Large intestine (tissue), 3 donors: ENCODE measurements around the gene NCAM1. TPM values are rescaled to one million over a fixed set of nuclear protein-coding genes. Genes with fewer than 3 reads are reported as not detected.

Experiments used
- DNase-seq, 2 donors: peaks; one replicate each; pipeline versions ENCODE4 v3.0.0 to v3.0.0-alpha.2; 2013
- H3K27ac ChIP-seq: one replicate; pipeline ENCODE4 v1.5.1; 2013; ENCODE audit warnings: low read length
- H3K27me3 ChIP-seq: 2 replicates; pipeline ENCODE4 v1.6.1; 2013; ENCODE audit warnings: low read length; ENCODE audit not compliant: control insufficient read depth, insufficient read depth
- H3K36me3 ChIP-seq: 2 replicates; pipeline ENCODE4 v1.6.1; 2013; ENCODE audit warnings: low read length; ENCODE audit not compliant: control insufficient read depth, insufficient read depth
- H3K4me1 ChIP-seq: one replicate; pipeline ENCODE4 v1.6.1; 2013; ENCODE audit warnings: low read length; ENCODE audit not compliant: control insufficient read depth, insufficient read depth
- H3K4me3 ChIP-seq: one replicate; pipeline ENCODE4 v1.5.1; 2013; ENCODE audit warnings: low read length
- H3K9me3 ChIP-seq: one replicate; pipeline ENCODE4 v1.6.1; 2013; ENCODE audit warnings: mild to moderate bottlenecking, low read depth, low read length, moderate library complexity; ENCODE audit not compliant: control insufficient read depth
- WGBS: methylation state at CpG from one replicate; pipeline ENCODE4 v1.1.5; 2013; ENCODE audit warnings: low lambda C conversion rate; ENCODE audit not compliant: insufficient coverage; 5-methylcytosine and 5-hydroxymethylcytosine counted together
- polyA plus RNA-seq: library from polyadenylated mRNA; unstranded; fragments of 120-200 nt; gene quantifications from one replicate; pipeline ENCODE4 v1.2.1, GENCODE V29; 2013

The NCAM1 gene
- polyA plus RNA-seq, 1 donor: 63.0 TPM

DNA sequence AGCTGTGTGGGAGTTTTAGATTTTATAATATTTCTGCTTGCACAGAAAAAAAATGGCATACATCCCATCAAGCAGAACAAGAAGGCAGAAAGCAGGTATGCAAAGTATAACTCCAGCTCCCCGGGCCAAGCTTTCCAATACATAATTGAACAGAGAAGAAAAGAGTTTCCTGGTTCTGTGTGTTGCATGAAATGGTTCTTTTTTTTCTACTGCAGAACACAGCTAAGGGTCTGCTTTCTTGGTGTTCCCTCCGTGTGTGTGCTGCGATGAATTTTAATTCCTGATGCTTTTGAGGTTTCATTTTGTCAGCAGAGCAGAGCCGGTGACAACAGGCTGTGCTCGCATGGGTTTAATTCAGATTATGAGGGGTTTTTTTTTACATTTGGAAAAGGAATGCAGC is 282.5 kb downstream of the NCAM1 start:
- 80% methylated on average over 1 of the region's 5 CpGs for WGBS
- Histone ChIP-seq H3K27me3 (peaks cover 30% of the 10 kb centered on the region), H3K36me3 (no peaks in the 10 kb centered on the region), H3K4me1 (peaks cover 2% of the 10 kb centered on the region), H3K4me3 (no peak overlapping the region), H3K27ac (no peak overlapping the region), H3K9me3 (no peaks in the 10 kb centered on the region)
- no peak for DNase-seq

DNA sequence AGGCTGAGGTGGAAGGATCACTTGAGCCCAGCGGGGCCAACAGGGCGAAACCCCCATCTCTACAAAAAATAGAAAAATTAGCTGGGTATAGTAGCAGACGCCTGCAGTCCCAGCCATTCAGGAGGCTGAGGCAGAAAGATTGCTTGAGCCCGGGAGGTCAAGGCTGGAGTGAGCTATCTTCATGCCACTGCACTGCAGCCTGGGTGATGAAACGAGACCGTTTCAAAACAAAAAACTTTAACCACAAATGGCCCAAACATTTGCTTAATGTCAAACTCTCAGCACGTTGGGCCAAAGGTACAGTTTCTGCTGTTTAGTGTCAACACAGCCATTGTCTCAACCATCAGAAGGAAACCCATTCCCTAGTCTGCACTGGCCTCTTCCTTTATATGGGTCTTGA is 284.0 kb downstream of the NCAM1 start:
- WGBS: no CpG with 5 or more reads among the region's 7 CpGs
- Histone ChIP-seq H3K27me3 (peaks cover 30% of the 10 kb centered on the region), H3K27ac (no peak overlapping the region), H3K4me1 (peaks cover 2% of the 10 kb centered on the region), H3K4me3 (no peak overlapping the region), H3K36me3 (no peaks in the 10 kb centered on the region), H3K9me3 (no peaks in the 10 kb centered on the region)
- DNase-seq: no peak

DNA sequence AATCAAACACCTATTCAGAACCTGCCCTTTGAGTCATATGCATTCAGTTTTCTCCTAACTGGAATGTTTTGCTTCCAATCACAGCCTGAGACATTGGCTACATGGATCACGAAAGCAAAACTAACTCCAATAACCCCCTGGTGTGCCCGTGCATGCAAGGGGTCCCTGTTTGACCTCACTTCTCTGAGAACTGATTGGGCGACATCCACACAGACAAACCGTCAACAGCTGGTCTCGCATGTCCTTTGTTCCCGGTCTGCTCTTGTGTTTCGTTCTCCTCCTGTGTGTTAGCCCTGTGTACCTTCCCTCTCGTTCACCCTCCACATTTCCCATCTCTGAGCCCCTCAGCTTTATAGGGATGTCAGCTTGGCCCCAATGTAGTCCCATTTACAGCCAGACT is 286.0 kb downstream of the NCAM1 start:
- no peak overlapping the region for H3K27ac ChIP-seq
- DNase-seq: no peak
- no peaks in the 10 kb centered on the region for H3K9me3 ChIP-seq
- no CpG with 5 or more reads among the region's 8 CpGs for WGBS
- peaks cover 20% of the 10 kb centered on the region for H3K27me3 ChIP-seq
- H3K36me3 ChIP-seq: no peaks in the 10 kb centered on the region
- no peak overlapping the region for H3K4me3 ChIP-seq
- no peaks in the 10 kb centered on the region for H3K4me1 ChIP-seq

DNA sequence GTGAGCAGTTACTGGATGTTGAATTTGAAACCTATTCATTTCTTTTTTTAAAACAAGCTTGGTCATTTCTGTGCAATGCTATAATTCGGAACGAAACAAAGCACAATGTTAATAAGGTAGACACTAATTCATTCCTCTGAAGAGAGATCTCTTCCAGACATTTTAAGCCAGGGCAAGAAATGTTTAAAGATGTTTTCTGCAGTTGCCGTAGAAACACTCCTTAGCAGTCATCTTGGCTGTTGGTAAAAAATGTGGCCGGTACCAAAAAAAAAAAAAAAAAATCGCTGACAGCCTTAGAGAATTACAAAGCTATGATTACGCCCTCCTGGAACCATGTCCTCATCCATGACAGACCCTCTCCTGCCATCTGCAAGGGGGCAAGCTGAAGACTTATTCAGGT is 286.7 kb downstream of the NCAM1 start:
- Histone ChIP-seq H3K36me3 (no peaks in the 10 kb centered on the region), H3K4me3 (no peak overlapping the region), H3K27me3 (peaks cover 18% of the 10 kb centered on the region), H3K4me1 (no peaks in the 10 kb centered on the region), H3K9me3 (no peaks in the 10 kb centered on the region), H3K27ac (no peak overlapping the region)
- WGBS: 90% methylated on average over 2 of the region's 6 CpGs
- no peak for DNase-seq

DNA sequence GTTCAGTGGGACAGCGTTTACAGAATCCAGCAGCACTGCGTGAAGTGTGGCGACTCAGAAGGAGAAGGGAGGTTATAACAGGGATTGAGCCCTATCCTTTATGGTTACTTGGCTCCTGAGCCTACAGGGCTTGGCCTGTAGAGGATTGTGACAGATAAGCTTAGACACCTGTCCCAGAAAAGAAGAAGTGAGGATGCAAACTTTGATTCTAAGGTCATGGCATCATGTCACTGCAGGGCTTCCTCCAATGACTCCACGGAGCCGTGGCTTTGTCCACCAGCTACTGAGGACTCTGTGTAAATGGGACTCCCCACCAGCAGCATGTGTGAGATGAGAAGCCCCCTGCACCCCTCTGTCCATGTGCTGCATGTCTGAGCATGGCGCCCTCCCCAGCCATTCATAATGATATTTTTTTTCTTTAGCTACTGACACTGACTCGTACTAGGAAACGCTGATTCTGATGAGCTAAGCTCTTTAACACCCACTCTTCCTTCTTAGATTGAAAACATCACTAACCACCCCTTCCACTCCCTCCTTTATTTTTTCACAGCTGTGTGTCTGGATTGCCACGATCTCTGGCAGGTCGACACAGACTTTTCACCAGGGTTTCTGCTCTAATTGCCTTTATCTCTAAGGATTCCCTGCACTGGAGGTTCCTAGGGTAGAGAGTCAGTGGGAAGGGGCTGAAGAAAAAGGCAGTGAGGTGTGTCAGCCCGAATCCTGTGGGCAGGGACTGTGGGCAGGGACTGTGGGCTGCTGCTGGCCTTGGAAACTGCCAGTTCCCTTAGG is 287.7 kb downstream of the NCAM1 start:
- Histone ChIP-seq H3K9me3 (no peaks in the 10 kb centered on the region), H3K36me3 (no peaks in the 10 kb centered on the region), H3K27me3 (peaks cover 10% of the 10 kb centered on the region), H3K4me3 (no peak overlapping the region), H3K4me1 (no peaks in the 10 kb centered on the region), H3K27ac (no peak overlapping the region)
- 72% methylated on average over 2 of the region's 11 CpGs for WGBS
- no peak for DNase-seq

DNA sequence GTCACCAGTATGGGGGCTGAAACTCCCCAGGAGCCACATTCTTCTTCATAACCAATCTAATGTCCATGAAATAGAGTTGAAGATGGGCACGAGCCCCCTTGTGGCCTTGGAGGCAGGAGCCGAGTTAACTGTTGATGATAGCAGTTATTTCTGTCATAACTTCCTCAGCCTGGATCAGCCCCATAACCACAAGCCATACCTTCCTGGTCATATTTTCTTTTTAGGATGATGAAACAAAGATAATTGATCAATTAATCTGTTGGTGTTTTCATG is 288.2 kb downstream of the NCAM1 start:
- H3K27me3 ChIP-seq: peaks cover 9% of the 10 kb centered on the region
- H3K27ac ChIP-seq: no peak overlapping the region
- no peak overlapping the region for H3K4me3 ChIP-seq
- no peaks in the 10 kb centered on the region for H3K36me3 ChIP-seq
- H3K4me1 ChIP-seq: no peaks in the 10 kb centered on the region
- no peaks in the 10 kb centered on the region for H3K9me3 ChIP-seq
- DNase-seq: no peak
- WGBS: no CpG with 5 or more reads among the region's 2 CpGs

DNA sequence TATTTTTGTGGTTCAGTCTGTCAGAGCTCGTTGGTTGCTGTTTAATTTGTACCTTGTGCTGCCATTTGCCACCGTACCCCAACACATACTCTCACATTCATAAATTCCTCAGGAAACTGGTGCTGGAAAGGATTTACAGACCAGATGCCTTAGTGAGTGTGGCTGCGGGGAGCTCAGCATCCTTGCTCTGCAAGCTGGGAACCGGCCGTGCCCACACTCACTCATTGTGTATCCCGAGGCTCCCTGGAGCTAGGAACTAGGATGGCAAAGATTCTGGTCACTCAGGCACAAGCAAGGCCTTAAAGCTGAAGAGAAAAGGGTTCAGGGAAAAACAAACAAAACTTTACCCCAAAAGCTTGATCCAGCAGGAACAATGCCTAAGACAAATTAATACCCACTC is 288.6 kb downstream of the NCAM1 start:
- WGBS: no CpG with 5 or more reads among the region's 6 CpGs
- DNase-seq: no peak

DNA sequence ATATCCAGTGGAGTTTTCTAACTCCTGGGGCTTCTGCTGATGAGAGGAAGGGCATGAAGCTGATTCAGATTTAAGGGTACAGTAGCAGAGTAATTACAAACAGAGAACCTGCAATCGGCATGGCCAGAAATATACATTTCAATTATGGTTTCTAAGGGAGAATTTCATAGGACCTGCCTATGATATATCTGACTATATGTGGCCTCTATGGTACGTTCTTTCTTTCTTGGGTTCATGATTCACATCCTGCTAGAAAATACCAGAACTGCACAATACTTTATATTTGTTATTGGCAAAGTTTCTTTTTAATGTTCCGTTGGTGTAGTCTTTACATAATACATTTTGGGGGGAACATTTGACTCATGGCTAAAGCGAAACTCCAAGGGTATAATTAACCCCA is 290.1 kb downstream of the NCAM1 start:
- no CpG with 5 or more reads among the region's 4 CpGs for WGBS

More for the DNA sequence above, 288.6 kb downstream of the NCAM1 start:
- Histone ChIP-seq H3K27me3 (peaks cover 9% of the 10 kb centered on the region), H3K9me3 (no peaks in the 10 kb centered on the region), H3K4me1 (no peaks in the 10 kb centered on the region), H3K36me3 (no peaks in the 10 kb centered on the region), H3K27ac (no peak overlapping the region), H3K4me3 (no peak overlapping the region)

DNA sequence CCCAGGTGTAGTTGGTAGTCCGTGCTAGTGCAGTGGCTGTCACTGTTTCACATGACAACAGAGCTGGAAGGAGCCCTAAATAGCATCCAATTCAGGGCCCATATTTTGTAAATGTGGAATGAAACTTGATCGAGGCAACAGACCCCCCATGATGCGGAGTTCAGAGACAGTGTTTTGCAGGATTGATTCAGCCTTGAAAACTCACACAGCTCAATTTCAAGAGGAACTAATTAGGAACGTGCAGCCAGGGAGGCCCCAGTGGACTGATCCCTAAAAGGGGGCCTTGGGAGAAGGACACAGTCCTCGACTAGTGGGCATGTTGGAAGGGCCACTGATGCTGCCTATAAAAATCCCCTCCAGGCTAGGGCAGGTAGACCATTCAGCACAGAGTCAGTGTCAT is 292.2 kb downstream of the NCAM1 start:
- no peaks in the 10 kb centered on the region for H3K9me3 ChIP-seq
- H3K4me3 ChIP-seq: no peak overlapping the region
- DNase-seq: no peak
- no peaks in the 10 kb centered on the region for H3K4me1 ChIP-seq
- no CpG with 5 or more reads among the region's 5 CpGs for WGBS
- no peaks in the 10 kb centered on the region for H3K27me3 ChIP-seq
- H3K36me3 ChIP-seq: no peaks in the 10 kb centered on the region
- H3K27ac ChIP-seq: no peak overlapping the region

More for the DNA sequence above, 290.1 kb downstream of the NCAM1 start:
- H3K4me3 ChIP-seq: no peak overlapping the region
- H3K4me1 ChIP-seq: no peaks in the 10 kb centered on the region
- H3K9me3 ChIP-seq: no peaks in the 10 kb centered on the region
- H3K27me3 ChIP-seq: peaks cover 5% of the 10 kb centered on the region
- DNase-seq: no peak
- no peak overlapping the region for H3K27ac ChIP-seq
- H3K36me3 ChIP-seq: no peaks in the 10 kb centered on the region

DNA sequence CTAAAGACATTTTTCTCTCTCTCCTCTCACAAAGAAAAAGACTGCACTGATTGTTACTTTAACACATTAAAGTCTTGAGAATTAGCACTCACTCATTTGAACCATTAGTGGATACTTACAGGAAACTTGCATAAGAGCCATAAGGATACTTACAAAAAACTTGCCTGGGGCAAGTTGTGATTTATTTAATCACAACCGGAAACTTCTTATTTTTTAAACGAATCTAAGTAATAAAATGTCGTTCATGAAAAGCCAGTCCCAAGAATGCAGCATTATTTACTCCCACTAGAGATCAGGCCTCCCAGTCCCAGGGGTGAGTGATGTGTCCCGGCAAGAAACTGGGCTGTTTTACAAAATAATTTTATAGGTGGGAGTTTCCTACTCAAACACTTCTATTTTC is 293.9 kb downstream of the NCAM1 start:
- H3K4me3 ChIP-seq: no peak overlapping the region
- no peaks in the 10 kb centered on the region for H3K27me3 ChIP-seq
- H3K9me3 ChIP-seq: no peaks in the 10 kb centered on the region
- no peak for DNase-seq
- H3K27ac ChIP-seq: no peak overlapping the region
- no peaks in the 10 kb centered on the region for H3K4me1 ChIP-seq
- H3K36me3 ChIP-seq: peaks cover 1% of the 10 kb centered on the region
- WGBS: 60% methylated on average over 1 of the region's 4 CpGs

DNA sequence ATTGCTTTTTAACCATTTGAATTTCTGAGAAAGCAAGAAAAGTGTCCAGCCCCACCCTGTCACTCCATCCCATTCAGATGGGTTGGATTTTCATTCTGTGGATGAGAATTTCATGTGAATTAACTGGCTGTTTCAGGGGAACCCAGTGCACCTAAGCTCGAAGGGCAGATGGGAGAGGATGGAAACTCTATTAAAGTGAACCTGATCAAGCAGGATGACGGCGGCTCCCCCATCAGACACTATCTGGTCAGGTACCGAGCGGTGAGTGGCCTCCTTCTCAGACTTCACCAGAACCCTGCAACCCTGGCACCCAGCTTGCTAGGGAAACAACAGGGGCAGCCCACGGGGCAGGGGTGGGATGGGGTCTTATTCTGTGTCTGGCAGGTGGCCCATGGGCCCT is 294.5 kb downstream of the NCAM1 start:
- H3K4me3 ChIP-seq: no peak overlapping the region
- WGBS: no CpG with 5 or more reads among the region's 6 CpGs
- no peaks in the 10 kb centered on the region for H3K4me1 ChIP-seq
- DNase-seq: no peak
- no peaks in the 10 kb centered on the region for H3K27me3 ChIP-seq
- peaks cover 5% of the 10 kb centered on the region for H3K36me3 ChIP-seq
- no peaks in the 10 kb centered on the region for H3K9me3 ChIP-seq
- H3K27ac ChIP-seq: no peak overlapping the region
